Measurements from ENCODE around the gene MLN. TPM values are rescaled to one million over a fixed set of nuclear protein-coding genes. Genes with fewer than 3 reads are reported as not detected.

The MLN gene
- total and polyA plus RNA-seq, 8 donors, result 0.28 TPM; not detected in 7

DNA sequence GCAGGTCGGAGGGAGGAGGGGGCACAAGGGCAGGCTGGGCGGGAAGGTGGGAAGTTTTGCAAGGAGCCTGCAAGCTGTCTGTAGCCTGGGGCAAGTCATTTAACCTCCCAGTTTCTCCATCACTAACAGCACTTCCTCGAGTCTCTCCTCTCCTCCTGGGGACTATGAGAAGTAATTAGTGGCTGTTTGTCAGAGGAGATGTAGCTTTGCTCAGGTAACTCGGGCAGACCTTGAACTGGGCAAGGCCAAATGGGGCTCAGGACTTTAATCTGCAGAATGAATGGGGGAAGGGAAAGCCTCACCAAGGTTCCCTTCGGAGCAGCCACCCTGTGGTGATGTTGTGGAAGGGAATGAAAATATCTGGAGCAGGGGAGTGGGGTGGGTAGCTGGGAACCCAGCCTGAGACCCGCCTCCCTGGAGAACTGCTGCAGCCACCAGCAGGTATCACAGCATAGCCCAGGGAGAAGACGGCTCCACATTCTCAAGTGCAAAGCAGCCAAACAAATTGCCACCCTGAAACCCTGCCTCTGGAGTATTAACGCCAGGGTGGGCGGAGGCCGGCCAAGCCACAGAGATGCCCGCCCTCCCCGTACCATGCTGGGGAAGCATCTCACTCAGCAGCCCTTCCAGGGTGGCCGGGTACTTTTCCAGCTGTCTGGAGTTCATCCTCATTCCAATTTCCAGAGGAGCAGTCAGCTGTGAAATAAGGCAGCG is 8.7 kb downstream of the MLN start:
- H3K4me1 ChIP-seq, result no peaks in the 10 kb centered on the region
- DNase-seq (peak in 1 of 4 donors; percentile 38), ATAC-seq (no peak)
- intact Hi-C loops (cut with DNase I), result no loop called here
- H3K27ac ChIP-seq, result no peak overlapping the region
- H3K27me3 ChIP-seq, result peaks cover 0 to 58% of the 10 kb centered on the region in 2 donors
- TF ChIP-seq, protein P1, sequence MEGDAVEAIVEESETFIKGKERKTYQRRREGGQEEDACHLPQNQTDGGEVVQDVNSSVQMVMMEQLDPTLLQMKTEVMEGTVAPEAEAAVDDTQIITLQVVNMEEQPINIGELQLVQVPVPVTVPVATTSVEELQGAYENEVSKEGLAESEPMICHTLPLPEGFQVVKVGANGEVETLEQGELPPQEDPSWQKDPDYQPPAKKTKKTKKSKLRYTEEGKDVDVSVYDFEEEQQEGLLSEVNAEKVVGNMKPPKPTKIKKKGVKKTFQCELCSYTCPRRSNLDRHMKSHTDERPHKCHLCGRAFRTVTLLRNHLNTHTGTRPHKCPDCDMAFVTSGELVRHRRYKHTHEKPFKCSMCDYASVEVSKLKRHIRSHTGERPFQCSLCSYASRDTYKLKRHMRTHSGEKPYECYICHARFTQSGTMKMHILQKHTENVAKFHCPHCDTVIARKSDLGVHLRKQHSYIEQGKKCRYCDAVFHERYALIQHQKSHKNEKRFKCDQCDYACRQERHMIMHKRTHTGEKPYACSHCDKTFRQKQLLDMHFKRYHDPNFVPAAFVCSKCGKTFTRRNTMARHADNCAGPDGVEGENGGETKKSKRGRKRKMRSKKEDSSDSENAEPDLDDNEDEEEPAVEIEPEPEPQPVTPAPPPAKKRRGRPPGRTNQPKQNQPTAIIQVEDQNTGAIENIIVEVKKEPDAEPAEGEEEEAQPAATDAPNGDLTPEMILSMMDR (IDR thresholded peaks at IDR 0.05), result no peak
- H3K36me3 ChIP-seq, result no peaks in the 10 kb centered on the region
- no peaks in the 10 kb centered on the region for H3K9me3 ChIP-seq
- no peak overlapping the region for H3K4me3 ChIP-seq

DNA sequence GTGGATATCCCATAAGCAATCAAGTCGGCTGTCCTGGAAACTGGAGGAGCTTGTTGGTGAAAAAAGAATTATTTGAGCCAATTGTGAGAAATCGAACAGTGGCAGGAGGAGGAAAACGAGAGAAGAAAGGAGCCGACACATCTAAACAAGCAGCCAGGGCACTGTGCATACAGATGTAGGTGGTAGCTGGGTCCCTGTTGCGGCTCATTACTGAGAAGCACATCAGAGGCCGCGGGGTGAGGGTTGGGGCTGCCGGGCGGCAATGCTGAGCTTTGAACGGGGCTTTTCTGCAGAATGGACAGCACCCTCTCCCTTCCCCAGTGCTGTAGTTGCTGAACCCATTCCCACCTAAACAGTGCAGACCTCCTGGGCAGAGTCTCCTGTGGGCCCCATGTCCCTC is 10.8 kb downstream of the MLN start:
- ATAC-seq (no peak), DNase-seq (peak in 1 of 4 donors; percentile 55)
- intact Hi-C loops (cut with DNase I), result no loop called here
- TF ChIP-seq, protein P1 (IDR thresholded peaks at IDR 0.05), result no peak
- peaks cover 0 to 40% of the 10 kb centered on the region in 2 donors for H3K27me3 ChIP-seq
- H3K4me1 ChIP-seq, result peaks cover 3 to 6% of the 10 kb centered on the region in 2 donors
- no peaks in the 10 kb centered on the region for H3K36me3 ChIP-seq
- no peak overlapping the region for H3K27ac ChIP-seq
- no peaks in the 10 kb centered on the region for H3K9me3 ChIP-seq
- no peak overlapping the region for H3K4me3 ChIP-seq

DNA sequence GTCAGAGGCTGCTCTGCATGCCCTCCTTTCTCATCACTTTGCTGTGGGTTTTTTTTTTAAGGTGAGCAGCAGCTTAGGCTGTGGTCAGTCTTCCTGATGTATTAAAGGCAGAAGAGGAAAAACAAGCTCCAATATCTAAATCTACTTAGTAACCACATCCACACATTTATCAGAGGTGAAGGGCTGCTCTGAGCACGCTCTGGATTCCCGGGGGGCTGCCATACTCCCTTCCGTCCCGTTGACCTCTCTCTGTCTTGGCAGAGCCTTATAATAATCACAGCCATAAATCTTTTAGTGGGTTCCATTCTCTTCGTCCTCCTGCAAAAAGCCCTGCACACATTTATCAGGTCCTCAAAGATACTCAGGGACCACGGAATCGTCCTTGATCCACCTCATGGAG is 12.2 kb downstream of the MLN start:
- peaks cover 0 to 28% of the 10 kb centered on the region in 2 donors for H3K27me3 ChIP-seq
- no peak overlapping the region for H3K27ac ChIP-seq
- intact Hi-C loops (cut with DNase I), result no loop called here
- TF ChIP-seq, protein P1 (IDR thresholded peaks at IDR 0.05), result no peak
- DNase-seq (peak in 1 of 4 donors; percentile 2), ATAC-seq (no peak)
- peaks cover 15 to 19% of the 10 kb centered on the region in 2 donors for H3K4me1 ChIP-seq
- no peaks in the 10 kb centered on the region for H3K9me3 ChIP-seq
- no peaks in the 10 kb centered on the region for H3K36me3 ChIP-seq
- H3K4me3 ChIP-seq, result no peak overlapping the region

DNA sequence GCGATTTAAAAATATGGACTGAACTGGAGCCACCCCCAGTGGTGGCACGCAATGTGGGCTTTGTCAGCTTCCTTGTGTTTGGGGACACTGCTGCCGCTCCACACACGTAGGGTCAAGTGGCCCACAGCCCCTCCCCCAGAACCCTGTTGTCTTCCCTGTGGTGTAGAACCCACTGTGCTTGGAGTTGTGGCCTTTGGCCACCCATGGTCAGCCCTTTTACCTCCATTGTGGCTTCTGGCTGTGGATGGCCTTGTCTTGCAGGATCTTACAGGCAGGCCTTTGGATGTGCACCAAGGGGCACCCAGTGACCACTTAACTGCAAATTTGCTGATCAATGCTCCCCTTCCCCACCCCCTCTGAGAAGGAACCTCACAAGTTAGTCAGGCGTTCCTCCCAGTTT is 12.9 kb downstream of the MLN start:
- Histone ChIP-seq H3K4me1 (peaks cover 18 to 26% of the 10 kb centered on the region in 2 donors), H3K27ac (no peak overlapping the region), H3K4me3 (no peak overlapping the region), H3K9me3 (no peaks in the 10 kb centered on the region), H3K36me3 (no peaks in the 10 kb centered on the region), H3K27me3 (peaks cover 0 to 21% of the 10 kb centered on the region in 2 donors)
- ATAC-seq, result no peak
- intact Hi-C loops (cut with DNase I), result no loop called here
- peak in 1 of 4 donors; percentile 20 for DNase-seq
- TF ChIP-seq, protein P1 (IDR thresholded peaks at IDR 0.05), result no peak

DNA sequence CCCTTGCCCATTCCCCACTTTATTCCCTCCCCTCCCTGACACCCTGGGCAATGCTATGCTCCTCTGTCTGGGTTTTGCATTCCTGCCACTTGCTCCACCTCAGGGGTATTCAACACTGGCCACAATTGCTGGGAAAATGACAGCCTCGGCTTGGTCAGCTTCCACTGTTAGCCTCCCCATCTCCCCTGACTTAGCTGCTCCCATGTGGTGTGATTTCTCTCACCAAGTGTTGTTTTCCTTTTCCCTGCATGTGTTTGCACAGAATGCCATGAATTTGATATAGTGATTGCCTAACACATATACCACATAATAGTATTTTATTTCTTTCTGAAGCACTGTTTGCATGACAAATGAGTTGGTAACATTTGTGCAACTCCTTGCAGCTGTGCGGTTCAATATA is 13.4 kb downstream of the MLN start:
- DNase-seq (peak in 1 of 4 donors; percentile 6), ATAC-seq (no peak)
- H3K27ac ChIP-seq, result no peak overlapping the region
- no peak overlapping the region for H3K4me3 ChIP-seq
- no peaks in the 10 kb centered on the region for H3K9me3 ChIP-seq
- H3K36me3 ChIP-seq, result peaks cover 0 to under 1% of the 10 kb centered on the region in 2 donors
- peaks cover 0 to 15% of the 10 kb centered on the region in 2 donors for H3K27me3 ChIP-seq
- peaks cover 18 to 31% of the 10 kb centered on the region in 2 donors for H3K4me1 ChIP-seq
- intact Hi-C loops (cut with DNase I), result no loop called here
- TF ChIP-seq, protein P1 (IDR thresholded peaks at IDR 0.05), result no peak

All from left lung (tissue), 10 donors.